GM18498 (cell line): Measurements from ENCODE around the gene ERFE.

Experiments
- ATAC-seq: cut with Tn5 transposase; IDR thresholded peaks from one replicate; pipeline ENCODE4 v1.9.1; 2021; ENCODE audit warnings: mild to moderate bottlenecking, moderate library complexity; ENCODE audit not compliant: unreplicated experiment

ERFE gene

GRCh38 chr2:238202326-238203093 lies 43.7 kb downstream of the ERFE start:
- ATAC-seq: no peak

GRCh38 chr2:238203094-238203972 lies 44.6 kb downstream of the ERFE start, which contains the start of gene ILKAP:
TSS of gene ILKAP (minus strand) at chr2:238203695. CDS start at chr2:238203553, 142 bp downstream.
- peak; percentile 97 for ATAC-seq

DNA sequence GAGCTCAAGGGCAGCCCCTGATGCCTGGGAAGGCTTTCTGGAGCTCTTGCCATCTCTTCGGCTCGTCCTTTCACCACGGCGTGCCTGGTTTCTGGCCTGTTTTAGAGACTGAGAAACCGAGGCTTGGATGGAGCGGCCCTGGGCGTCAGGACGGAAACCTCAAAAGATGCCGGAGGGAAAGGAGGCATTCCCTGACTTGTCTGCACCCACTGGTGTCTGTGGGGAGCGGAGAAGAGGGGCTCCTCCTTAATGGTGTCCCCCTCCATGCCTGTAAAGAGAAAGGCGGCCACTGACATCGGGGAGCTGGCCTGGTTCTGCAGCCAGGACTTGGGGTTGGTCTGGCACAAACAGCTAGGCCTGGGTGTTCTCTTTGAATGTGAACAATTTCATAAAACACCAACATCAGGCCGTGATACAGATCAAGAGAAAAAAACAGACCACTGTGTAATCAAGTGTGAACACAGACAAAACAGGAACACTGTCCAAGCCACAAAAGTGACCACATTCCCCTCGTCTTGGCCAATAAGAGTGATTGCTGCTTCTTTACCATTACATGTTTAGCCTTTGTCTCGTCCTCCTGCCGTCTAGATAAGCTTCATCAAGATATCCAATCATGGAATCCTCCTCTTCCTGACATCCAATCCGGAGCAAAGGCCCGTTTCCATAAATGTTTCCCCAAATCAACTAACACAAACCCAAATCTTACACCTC lies 45.4 kb downstream of the ERFE start:
- ATAC-seq: no peak

- ATAC-seq: no peak
Measured at GRCh38 chr2:238207006-238207405, 48.2 kb downstream of the ERFE start.

DNA sequence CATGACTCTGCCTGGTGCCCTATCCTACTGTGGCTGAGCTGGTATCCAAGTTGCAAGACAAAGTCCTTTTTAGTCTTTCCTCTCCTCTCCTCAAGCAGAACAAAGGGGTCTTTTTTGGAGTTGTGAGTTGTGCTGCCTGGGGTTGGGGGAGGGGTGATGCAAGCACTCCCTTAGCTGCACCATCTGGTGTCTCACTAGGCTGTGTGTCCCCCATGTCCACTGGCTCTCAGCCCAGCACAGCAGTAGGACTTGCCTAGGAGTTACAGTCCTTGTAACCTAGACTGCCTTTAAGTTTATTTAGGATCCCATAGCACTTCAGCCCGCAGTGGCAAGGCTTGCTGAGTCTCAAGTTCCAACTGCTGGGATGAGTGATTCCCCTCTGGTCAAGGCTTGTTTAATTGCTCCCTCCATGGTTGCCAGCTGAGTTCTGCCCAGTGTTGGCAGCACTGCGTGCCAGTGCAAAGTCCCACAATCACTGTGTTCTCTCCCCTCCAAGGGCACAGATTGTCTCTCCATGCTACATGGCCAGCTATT lies 57.9 kb downstream of the ERFE start:
- no peak for ATAC-seq
